K562 (cell line): ENCODE data around the gene TACC3. TPM values are rescaled to one million over a fixed set of nuclear protein-coding genes. Genes with fewer than 3 reads are reported as not detected.

Source experiments
- C11orf30 ChIP-seq: fragments of 450-650 bp; IDR thresholded peaks from 2 replicates; pipeline ENCODE4 v1.6.1; 2016; ENCODE audit warnings: low read depth, mild to moderate bottlenecking
- CREB1 ChIP-seq, 2 experiments: sonication (generic) in 1 of 2; formaldehyde crosslinking in 1 of 2; IDR thresholded peaks; 2 replicates each; pipeline versions ENCODE4 v1.6.1 to v1.8.0; 2012 to 2022; ENCODE audit warnings: inconsistent platforms in 1 of 2, mild to moderate bottlenecking in 1 of 2, missing genetic modification reagents in 1 of 2, moderate library complexity in 1 of 2
- JUND ChIP-seq, 2 experiments: IDR thresholded peaks; 2 replicates in 1 of 2; 3 replicates in 1 of 2; pipeline ENCODE4 v1.6.1; 2011; ENCODE audit warnings: borderline replicate concordance in 2 of 2, low read depth in 2 of 2, low read length in 2 of 2, improper control_type of control experiment in 1 of 2, missing biosample characterization in 1 of 2, missing genetic modification characterization in 1 of 2, missing genetic modification reagents in 1 of 2
- PCBP2 ChIP-seq: fragments of 200-400 bp; formaldehyde crosslinking; IDR thresholded peaks from 2 replicates; pipeline ENCODE4 v1.6.1; 2018; ENCODE audit warnings: low read length, low read depth, mild to moderate bottlenecking, moderate library complexity; ENCODE audit not compliant: poor library complexity, severe bottlenecking
- PRDM10 ChIP-seq: fragments of 450-650 bp; IDR thresholded peaks from 2 replicates; pipeline ENCODE4 v1.6.1; 2018; ENCODE audit not compliant: partially characterized antibody
- RHOXF2B ChIP-seq: fragments of 250-450 bp; sonication (Bioruptor Pico); conservative IDR thresholded peaks from 2 replicates; pipeline ENCODE4 v1.5.1; 2021
- ZBTB40 ChIP-seq, 2 experiments: fragments of 450-650 bp in 1 of 2; sonication (generic) in 1 of 2; formaldehyde crosslinking in 1 of 2; IDR thresholded peaks; 2 replicates each; pipeline versions ENCODE4 v1.7.1 to v1.9.0; 2016 to 2022; ENCODE audit warnings: inconsistent platforms in 1 of 2, mild to moderate bottlenecking in 1 of 2, missing genetic modification reagents in 1 of 2
- ZKSCAN3 ChIP-seq: fragments of 250-450 bp; sonication (Bioruptor Pico); IDR thresholded peaks from 2 replicates; pipeline ENCODE4 v1.4.0; 2020
- ZNF76 ChIP-seq: fragments of 250-450 bp; sonication (Bioruptor Pico); IDR thresholded peaks from 2 replicates; pipeline ENCODE4 v1.4.0; 2020; ENCODE audit warnings: mild to moderate bottlenecking, moderate library complexity, borderline replicate concordance
- ZNF766 ChIP-seq: fragments of 200-800 bp; sonication (Bioruptor generic); conservative IDR thresholded peaks from 2 replicates; pipeline ENCODE4 v1.6.1; 2016; ENCODE audit warnings: missing genetic modification characterization, missing compliant biosample characterization
- ZNF778 ChIP-seq: fragments of 450-650 bp; formaldehyde crosslinking; IDR thresholded peaks from 2 replicates; pipeline ENCODE4 v1.4.0; 2020; ENCODE audit warnings: mild to moderate bottlenecking, moderate library complexity
- ZNF780A ChIP-seq: fragments of 250-450 bp; sonication (Bioruptor Pico); IDR thresholded peaks from 2 replicates; pipeline ENCODE4 v1.5.0; 2021; ENCODE audit warnings: mild to moderate bottlenecking
- polyA plus RNA-seq, 8 experiments: library from polyadenylated mRNA; depleted of rRNA in 4 of 8; stranded (reverse) in 5 of 8; unstranded in 3 of 8; fragments of >200 nt; fragmentation: Nextera tagmentation in 2 of 8; fragmentation: Illumina TruSeq in 1 of 8; extraction: Ambion mirVana in 2 of 8; extraction: Trizol in 1 of 8; gene quantifications; 2 replicates each; pipeline versions ENCODE4 v1.2.1 to v1.2.3, GENCODE V29; 2011 to 2014; ENCODE audit warnings: inconsistent platforms in 1 of 8, missing spikeins in 1 of 8
- total RNA-seq, 7 experiments: library from RNA; depleted of rRNA in 6 of 7; stranded (reverse); fragments of >200 nt in 6 of 7; fragmentation: Illumina TruSeq in 2 of 7; extraction: Trizol in 2 of 7; gene quantifications; 2 replicates each; pipeline versions ENCODE4 v1.2.1 to v1.2.3, GENCODE V29; 2011 to 2021; ENCODE audit warnings: low replicate concordance in 1 of 7

The TACC3 gene
- total and polyA plus RNA-seq, 9 of the 15 experiments (the other 6 are each of a cell fraction or from before 2014, with no cell fraction given): 1.9 to 122 (median 55.6) TPM

GRCh38 chr4:1713003-1713851 is 8.1 kb upstream of the TACC3 start (continued):
- TF ChIP-seq PRDM10 (no peak), CREB1 (IDR thresholded peaks at IDR 0.05) (peak; percentile 93), CREB1 (CRISPR knock-in tag; IDR thresholded peaks at IDR 0.05) (peak; percentile 91), ZNF780A (CRISPR knock-in tag) (no peak), PCBP2 (no peak), ZNF766 (0 out of 2 replicates have a peak, but pooled peaks have one; percentile 28), RHOXF2B (CRISPR knock-in tag) (no peak), ZNF76 (no peak), ZBTB40 (IDR thresholded peaks at IDR 0.05) (no peak), ZBTB40 (CRISPR knock-in tag; IDR thresholded peaks at IDR 0.05) (no peak), ZKSCAN3 (CRISPR knock-in tag) (no peak), C11orf30 (peak; percentile 79), ZNF778 (CRISPR knock-in tag) (no peak), JUND (IDR thresholded peaks at IDR 0.05; ENCODE audit: borderline replicate concordance, low read depth, low read length) (no peak), JUND (tag; IDR thresholded peaks at IDR 0.05; ENCODE audit: borderline replicate concordance, low read depth, low read length) (no peak)
